HepG2 (cell line): ENCODE results near the gene ZG16B. TPM values are rescaled to one million over a fixed set of nuclear protein-coding genes. Genes with fewer than 3 reads are reported as not detected.

Experiments
- ATF7 ChIP-seq, 2 experiments: fragments of 450-650 bp in 1 of 2; sonication (generic) in 1 of 2; formaldehyde crosslinking in 1 of 2; IDR thresholded peaks; 2 replicates each; pipeline versions ENCODE4 v1.4.0 to v1.6.1; 2016 to 2020; ENCODE audit warnings: antibody characterized with exemption in 1 of 2, mild to moderate bottlenecking in 1 of 2, missing genetic modification reagents in 1 of 2
- CENPT ChIP-seq: sonication (generic); formaldehyde crosslinking; IDR thresholded peaks from 2 replicates; pipeline ENCODE4 v1.8.0; 2022; ENCODE audit warnings: low read depth, mild to moderate bottlenecking, moderate library complexity, missing genetic modification reagents
- HES4 ChIP-seq: sonication (generic); formaldehyde crosslinking; IDR thresholded peaks from 2 replicates; pipeline ENCODE4 v1.9.0; 2021; ENCODE audit warnings: mild to moderate bottlenecking, missing genetic modification reagents, borderline replicate concordance
- JUNB ChIP-seq: sonication (generic); formaldehyde crosslinking; IDR thresholded peaks from 2 replicates; pipeline ENCODE4 v1.8.0; 2022; ENCODE audit warnings: missing genetic modification reagents, mild to moderate bottlenecking, borderline replicate concordance
- MIER2 ChIP-seq: IDR thresholded peaks from 2 replicates; pipeline ENCODE4 v1.6.1; 2016; ENCODE audit warnings: missing biosample characterization, missing genetic modification reagents
- NPAS2 ChIP-seq: sonication (generic); formaldehyde crosslinking; IDR thresholded peaks from 2 replicates; pipeline ENCODE4 v1.8.0; 2022; ENCODE audit warnings: mild to moderate bottlenecking, missing genetic modification reagents, borderline replicate concordance
- PITX1 ChIP-seq: sonication (generic); formaldehyde crosslinking; IDR thresholded peaks from 2 replicates; pipeline ENCODE4 v1.5.1; 2020; ENCODE audit warnings: mild to moderate bottlenecking, missing genetic modification reagents
- SMARCE1 ChIP-seq: fragments of 450-650 bp; IDR thresholded peaks from 2 replicates; pipeline ENCODE4 v1.6.1; 2017; ENCODE audit warnings: borderline replicate concordance
- ZFYVE20 ChIP-seq: sonication (generic); formaldehyde crosslinking; IDR thresholded peaks from 2 replicates; pipeline ENCODE4 v1.8.0; 2023; ENCODE audit warnings: low read depth, mild to moderate bottlenecking, moderate library complexity, missing genetic modification reagents, borderline replicate concordance
- ZNF12 ChIP-seq: sonication (generic); formaldehyde crosslinking; IDR thresholded peaks from 2 replicates; pipeline ENCODE4 v1.5.0; 2020; ENCODE audit warnings: missing genetic modification reagents
- ZNF343 ChIP-seq: sonication (generic); formaldehyde crosslinking; IDR thresholded peaks from 2 replicates; pipeline ENCODE4 v1.4.0; 2020; ENCODE audit warnings: mild to moderate bottlenecking, missing genetic modification reagents
- ZNF350 ChIP-seq: sonication (generic); formaldehyde crosslinking; IDR thresholded peaks from 2 replicates; pipeline ENCODE4 v1.4.0; 2020; ENCODE audit warnings: mild to moderate bottlenecking, low read depth, missing genetic modification reagents, borderline replicate concordance
- ZNF430 ChIP-seq: sonication (generic); formaldehyde crosslinking; IDR thresholded peaks from 2 replicates; pipeline ENCODE4 v1.9.0; 2021; ENCODE audit warnings: mild to moderate bottlenecking, missing genetic modification reagents
- ZNF546 ChIP-seq: sonication (generic); formaldehyde crosslinking; conservative IDR thresholded peaks from 2 replicates; pipeline ENCODE4 v1.8.1; 2023; ENCODE audit warnings: mild to moderate bottlenecking, missing genetic modification reagents
- ZNF746 ChIP-seq: sonication (generic); formaldehyde crosslinking; IDR thresholded peaks from 2 replicates; pipeline ENCODE4 v1.8.0; 2022; ENCODE audit warnings: mild to moderate bottlenecking, missing genetic modification reagents
- ZNF891 ChIP-seq: sonication (generic); formaldehyde crosslinking; IDR thresholded peaks from 2 replicates; pipeline ENCODE4 v1.5.0; 2020; ENCODE audit warnings: mild to moderate bottlenecking, missing genetic modification reagents
- polyA plus RNA-seq, 8 experiments: library from polyadenylated mRNA; depleted of rRNA in 3 of 8; stranded (reverse) in 7 of 8; unstranded in 1 of 8; fragments of >200 nt; fragmentation: Illumina TruSeq in 4 of 8; extraction: Trizol in 4 of 8; gene quantifications; 2 replicates each; pipeline versions ENCODE4 v1.2.1 to v1.2.3, GENCODE V29; 2011 to 2016; ENCODE audit warnings: low read depth in 4 of 8, missing spikeins in 1 of 8, mixed read lengths in 1 of 8; ENCODE audit not compliant: insufficient read depth in 1 of 8
- total RNA-seq, 5 experiments: library from RNA; depleted of rRNA; stranded (reverse); fragments of >200 nt; fragmentation: Illumina TruSeq; extraction: Trizol; gene quantifications; 2 replicates each; pipeline ENCODE4 v1.2.3, GENCODE V29; 2016; ENCODE audit warnings: low read depth in 1 of 5
- TF ChIP-seq, protein P1 (sequence below): IDR thresholded peaks from 2 replicates; pipeline ENCODE4 v1.6.1; 2016; ENCODE audit warnings: low read depth, missing genetic modification reagents, missing compliant biosample characterization
- TF ChIP-seq, protein P2 (sequence below): sonication (generic); formaldehyde crosslinking; IDR thresholded peaks from 2 replicates; pipeline ENCODE4 v1.5.0; 2020; ENCODE audit warnings: missing genetic modification reagents

ZG16B gene
- total and polyA plus RNA-seq, 2 of the 13 experiments (the other 11 are each of a cell fraction or from before 2014, with no cell fraction given) = 1.5 to 11.3 TPM

DNA sequence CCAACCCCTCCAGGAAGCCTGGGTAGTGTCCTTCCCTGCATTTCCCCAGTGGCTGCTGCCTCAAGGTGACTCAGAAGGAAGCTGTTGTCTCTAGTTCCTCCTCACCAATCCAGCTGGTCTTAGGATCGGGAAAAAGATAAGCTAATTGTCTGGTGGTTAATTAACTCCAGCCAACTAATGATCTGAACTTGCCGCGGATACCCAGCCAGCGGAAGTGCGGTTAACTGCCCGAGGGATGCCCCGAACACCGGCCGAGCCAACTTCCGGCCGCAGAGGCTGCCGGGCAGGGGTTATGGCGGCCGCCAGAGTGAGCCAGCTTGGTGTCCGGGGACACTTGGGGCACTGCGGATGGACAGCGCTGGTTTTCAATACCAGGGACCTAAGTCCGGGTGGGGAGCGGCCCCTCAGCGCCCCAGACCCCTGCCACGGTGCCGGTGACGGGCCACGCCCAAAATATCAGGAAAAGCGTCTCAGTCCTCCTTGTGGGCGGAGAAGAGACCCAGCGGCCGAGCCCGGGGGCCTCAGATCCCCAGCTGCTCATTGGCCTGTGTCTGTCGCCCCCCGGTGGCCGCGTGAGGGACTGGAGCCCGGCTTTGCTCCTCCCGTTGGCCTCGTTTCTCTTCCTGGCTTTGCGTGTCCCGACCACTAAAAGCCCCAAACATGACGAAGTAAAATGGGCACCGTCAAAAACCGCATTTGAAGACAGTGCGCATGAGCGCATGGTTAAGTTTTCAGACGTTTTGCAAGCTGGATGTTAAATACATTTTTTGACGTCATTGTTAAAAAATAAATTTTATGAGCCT lies 38.1 kb downstream of the ZG16B start (continued):
- no peak for TF ChIP-seq CENPT (CRISPR knock-in tag)
- no peak for TF ChIP-seq NPAS2
- no peak for TF ChIP-seq ATF7 (IDR thresholded peaks at IDR 0.05)
- no peak for TF ChIP-seq ATF7 (CRISPR knock-in tag; IDR thresholded peaks at IDR 0.05)
- 0 out of 2 replicates have a peak, but pooled peaks have one; percentile 5 for TF ChIP-seq ZNF12 (CRISPR knock-in tag)
- no peak for TF ChIP-seq SMARCE1
- TF ChIP-seq ZNF430 (CRISPR knock-in tag) = peak; percentile 80; the same call in 1 of the 2 replicates
- TF ChIP-seq ZNF891 (CRISPR knock-in tag) = peak; percentile 85
- peak; percentile 77 for TF ChIP-seq ZNF350 (CRISPR knock-in tag)
- peak; percentile 89; the same call in 1 of the 2 replicates for TF ChIP-seq ZNF546 (CRISPR knock-in tag)
- no peak; the same call in 1 of the 2 replicates for TF ChIP-seq ZNF746 (CRISPR knock-in tag)
- peak; percentile 72; the same call in 1 of the 2 replicates for TF ChIP-seq HES4
- TF ChIP-seq MIER2 (CRISPR knock-in tag) = no peak; the same call in 1 of the 2 replicates
- TF ChIP-seq, protein P1, sequence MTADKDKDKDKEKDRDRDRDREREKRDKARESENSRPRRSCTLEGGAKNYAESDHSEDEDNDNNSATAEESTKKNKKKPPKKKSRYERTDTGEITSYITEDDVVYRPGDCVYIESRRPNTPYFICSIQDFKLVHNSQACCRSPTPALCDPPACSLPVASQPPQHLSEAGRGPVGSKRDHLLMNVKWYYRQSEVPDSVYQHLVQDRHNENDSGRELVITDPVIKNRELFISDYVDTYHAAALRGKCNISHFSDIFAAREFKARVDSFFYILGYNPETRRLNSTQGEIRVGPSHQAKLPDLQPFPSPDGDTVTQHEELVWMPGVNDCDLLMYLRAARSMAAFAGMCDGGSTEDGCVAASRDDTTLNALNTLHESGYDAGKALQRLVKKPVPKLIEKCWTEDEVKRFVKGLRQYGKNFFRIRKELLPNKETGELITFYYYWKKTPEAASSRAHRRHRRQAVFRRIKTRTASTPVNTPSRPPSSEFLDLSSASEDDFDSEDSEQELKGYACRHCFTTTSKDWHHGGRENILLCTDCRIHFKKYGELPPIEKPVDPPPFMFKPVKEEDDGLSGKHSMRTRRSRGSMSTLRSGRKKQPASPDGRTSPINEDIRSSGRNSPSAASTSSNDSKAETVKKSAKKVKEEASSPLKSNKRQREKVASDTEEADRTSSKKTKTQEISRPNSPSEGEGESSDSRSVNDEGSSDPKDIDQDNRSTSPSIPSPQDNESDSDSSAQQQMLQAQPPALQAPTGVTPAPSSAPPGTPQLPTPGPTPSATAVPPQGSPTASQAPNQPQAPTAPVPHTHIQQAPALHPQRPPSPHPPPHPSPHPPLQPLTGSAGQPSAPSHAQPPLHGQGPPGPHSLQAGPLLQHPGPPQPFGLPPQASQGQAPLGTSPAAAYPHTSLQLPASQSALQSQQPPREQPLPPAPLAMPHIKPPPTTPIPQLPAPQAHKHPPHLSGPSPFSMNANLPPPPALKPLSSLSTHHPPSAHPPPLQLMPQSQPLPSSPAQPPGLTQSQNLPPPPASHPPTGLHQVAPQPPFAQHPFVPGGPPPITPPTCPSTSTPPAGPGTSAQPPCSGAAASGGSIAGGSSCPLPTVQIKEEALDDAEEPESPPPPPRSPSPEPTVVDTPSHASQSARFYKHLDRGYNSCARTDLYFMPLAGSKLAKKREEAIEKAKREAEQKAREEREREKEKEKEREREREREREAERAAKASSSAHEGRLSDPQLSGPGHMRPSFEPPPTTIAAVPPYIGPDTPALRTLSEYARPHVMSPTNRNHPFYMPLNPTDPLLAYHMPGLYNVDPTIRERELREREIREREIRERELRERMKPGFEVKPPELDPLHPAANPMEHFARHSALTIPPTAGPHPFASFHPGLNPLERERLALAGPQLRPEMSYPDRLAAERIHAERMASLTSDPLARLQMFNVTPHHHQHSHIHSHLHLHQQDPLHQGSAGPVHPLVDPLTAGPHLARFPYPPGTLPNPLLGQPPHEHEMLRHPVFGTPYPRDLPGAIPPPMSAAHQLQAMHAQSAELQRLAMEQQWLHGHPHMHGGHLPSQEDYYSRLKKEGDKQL (CRISPR knock-in tag) = no peak
- 0 out of 2 replicates have a peak, but pooled peaks have one; percentile 30 for TF ChIP-seq ZNF343 (CRISPR knock-in tag)
- TF ChIP-seq, protein P2, sequence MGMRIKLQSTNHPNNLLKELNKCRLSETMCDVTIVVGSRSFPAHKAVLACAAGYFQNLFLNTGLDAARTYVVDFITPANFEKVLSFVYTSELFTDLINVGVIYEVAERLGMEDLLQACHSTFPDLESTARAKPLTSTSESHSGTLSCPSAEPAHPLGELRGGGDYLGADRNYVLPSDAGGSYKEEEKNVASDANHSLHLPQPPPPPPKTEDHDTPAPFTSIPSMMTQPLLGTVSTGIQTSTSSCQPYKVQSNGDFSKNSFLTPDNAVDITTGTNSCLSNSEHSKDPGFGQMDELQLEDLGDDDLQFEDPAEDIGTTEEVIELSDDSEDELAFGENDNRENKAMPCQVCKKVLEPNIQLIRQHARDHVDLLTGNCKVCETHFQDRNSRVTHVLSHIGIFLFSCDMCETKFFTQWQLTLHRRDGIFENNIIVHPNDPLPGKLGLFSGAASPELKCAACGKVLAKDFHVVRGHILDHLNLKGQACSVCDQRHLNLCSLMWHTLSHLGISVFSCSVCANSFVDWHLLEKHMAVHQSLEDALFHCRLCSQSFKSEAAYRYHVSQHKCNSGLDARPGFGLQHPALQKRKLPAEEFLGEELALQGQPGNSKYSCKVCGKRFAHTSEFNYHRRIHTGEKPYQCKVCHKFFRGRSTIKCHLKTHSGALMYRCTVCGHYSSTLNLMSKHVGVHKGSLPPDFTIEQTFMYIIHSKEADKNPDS = no peak
- TF ChIP-seq ZFYVE20 (CRISPR knock-in tag) = no peak
- TF ChIP-seq JUNB (CRISPR knock-in tag) = no peak
- TF ChIP-seq PITX1 (CRISPR knock-in tag) = peak; percentile 75
